Vagina (tissue), 2 donors: ENCODE measurements around the gene L3MBTL4. TPM values are rescaled to one million over a fixed set of nuclear protein-coding genes. Genes with fewer than 3 reads are reported as not detected.
"Not testable (repeated sequence)": the region's sequence is repeated elsewhere in the genome, so short reads cannot be mapped to it uniquely, and the experiment has no call there.

ENCODE experiments used
- DNase-seq, 2 donors: peaks; one replicate each; pipeline ENCODE4 v3.0.0-alpha.2; 2017; ENCODE audit errors: extremely low spot score in 2 of 2
- H3K27ac ChIP-seq: fragments of 200-600 bp; sonication (generic); one replicate; pipeline ENCODE4 v1.5.1; 2019
- H3K27me3 ChIP-seq: fragments of 200-600 bp; sonication (generic); one replicate; pipeline ENCODE4 v1.5.1; 2019
- H3K36me3 ChIP-seq, 2 donors: fragments of 200-600 bp; sonication (generic); one replicate each; pipeline ENCODE4 v1.5.1; 2017 to 2019
- H3K4me1 ChIP-seq: fragments of 200-600 bp; sonication (generic); one replicate; pipeline ENCODE4 v1.5.1; 2019
- H3K4me3 ChIP-seq, 2 donors: fragments of 200-600 bp; sonication (generic); 1 replicate in 1 of 2; 2 replicates in 1 of 2; pipeline ENCODE4 v1.5.1; 2016 to 2019
- H3K9me3 ChIP-seq: fragments of 200-600 bp; sonication (generic); one replicate; pipeline ENCODE4 v1.5.1; 2019
- CTCF ChIP-seq, 3 experiments: fragments of 450-650 bp in 2 of 3; fragments of 200-600 bp in 1 of 3; sonication (generic) in 1 of 3; IDR thresholded peaks; one replicate each; pipeline ENCODE4 v1.5.1; 2017 to 2019; ENCODE audit warnings: antibody characterized with exemption in 3 of 3, mild to moderate bottlenecking in 2 of 3, moderate library complexity in 2 of 3
- POLR2A ChIP-seq, 2 donors: fragments of 450-650 bp; IDR thresholded peaks; one replicate each; pipeline ENCODE4 v1.6.1; 2017; ENCODE audit warnings: antibody characterized with exemption in 2 of 2, mild to moderate bottlenecking in 2 of 2, moderate library complexity in 2 of 2
- POLR2AphosphoS5 ChIP-seq, 2 donors: sonication (generic); formaldehyde crosslinking; IDR thresholded peaks; one replicate each; pipeline ENCODE4 v1.9.0; 2017; ENCODE audit warnings: antibody characterized with exemption in 2 of 2, mild to moderate bottlenecking in 2 of 2, low read depth in 1 of 2; ENCODE audit not compliant: insufficient read depth in 1 of 2
- intact Hi-C: fragments of 100-400 bp; cut with DNase I; formaldehyde crosslinking; loops from one replicate; pipeline ENCODE4 v1.15.1; 2023
- total RNA-seq: library from RNA; depleted of rRNA; stranded (reverse); fragments of >200 nt; gene quantifications from one replicate; pipeline ENCODE4 v1.2.3, GENCODE V29; 2016

L3MBTL4 gene
- total RNA-seq, 1 donor from 2014 or later: 9.6 TPM

- no peaks in the 10 kb centered on the region for H3K4me1 ChIP-seq
- no peak for DNase-seq
- H3K4me3 ChIP-seq: no peak overlapping the region
- H3K27me3 ChIP-seq: no peaks in the 10 kb centered on the region
- intact Hi-C loops: no loop called here
- H3K36me3 ChIP-seq: no peaks in the 10 kb centered on the region
- no peak overlapping the region for H3K27ac ChIP-seq
- H3K9me3 ChIP-seq: no peaks in the 10 kb centered on the region
- no peak for TF ChIP-seq POLR2A (IDR thresholded peaks at IDR 0.05)
- TF ChIP-seq CTCF (IDR thresholded peaks at IDR 0.05): no peak
- no peak for TF ChIP-seq POLR2AphosphoS5 (IDR thresholded peaks at IDR 0.05; ENCODE audit: insufficient read depth in 1 of 2, low read depth in 1 of 2)
These were observed 130.4 kb downstream of the L3MBTL4 start for GRCh38 chr18:6284300-6284699.

- DNase-seq: no peak
- TF ChIP-seq POLR2A (IDR thresholded peaks at IDR 0.05) (no peak), CTCF (IDR thresholded peaks at IDR 0.05) (no peak), POLR2AphosphoS5 (IDR thresholded peaks at IDR 0.05; ENCODE audit: insufficient read depth in 1 of 2, low read depth in 1 of 2) (no peak)
- Histone ChIP-seq H3K4me3 (no peak overlapping the region), H3K36me3 (no peaks in the 10 kb centered on the region), H3K9me3 (no peaks in the 10 kb centered on the region), H3K27ac (no peak overlapping the region), H3K27me3 (no peaks in the 10 kb centered on the region), H3K4me1 (no peaks in the 10 kb centered on the region)
- intact Hi-C loops: no loop called here
These were observed 132.8 kb downstream of the L3MBTL4 start for GRCh38 chr18:6281874-6282273.

GRCh38 chr18:6280211-6280743, 134.4 kb downstream of the L3MBTL4 start:
- DNase-seq: no peak
- no peaks in the 10 kb centered on the region for H3K27me3 ChIP-seq
- no peaks in the 10 kb centered on the region for H3K9me3 ChIP-seq
- H3K36me3 ChIP-seq: no peaks in the 10 kb centered on the region
- no peak overlapping the region for H3K27ac ChIP-seq
- TF ChIP-seq POLR2AphosphoS5 (IDR thresholded peaks at IDR 0.05; ENCODE audit: insufficient read depth in 1 of 2, low read depth in 1 of 2) (no peak), POLR2A (IDR thresholded peaks at IDR 0.05) (no peak), CTCF (IDR thresholded peaks at IDR 0.05) (no peak)
- H3K4me3 ChIP-seq: no peak overlapping the region
- intact Hi-C loops: no loop called here
- no peaks in the 10 kb centered on the region for H3K4me1 ChIP-seq

- Histone ChIP-seq H3K27ac (no peak overlapping the region), H3K36me3 (no peaks in the 10 kb centered on the region), H3K27me3 (no peaks in the 10 kb centered on the region), H3K4me3 (no peak overlapping the region), H3K4me1 (no peaks in the 10 kb centered on the region), H3K9me3 (no peaks in the 10 kb centered on the region)
- DNase-seq: no peak
- intact Hi-C loops: no loop called here
- TF ChIP-seq POLR2A (IDR thresholded peaks at IDR 0.05): no peak
- TF ChIP-seq CTCF (IDR thresholded peaks at IDR 0.05): no peak
- no peak for TF ChIP-seq POLR2AphosphoS5 (IDR thresholded peaks at IDR 0.05; ENCODE audit: insufficient read depth in 1 of 2, low read depth in 1 of 2)
These were observed 135.4 kb downstream of the L3MBTL4 start for GRCh38 chr18:6279308-6279707.

- no peaks in the 10 kb centered on the region for H3K36me3 ChIP-seq
- no peaks in the 10 kb centered on the region for H3K4me1 ChIP-seq
- intact Hi-C loops: no loop called here
- DNase-seq: no peak
- H3K27me3 ChIP-seq: no peaks in the 10 kb centered on the region
- TF ChIP-seq CTCF (IDR thresholded peaks at IDR 0.05) (no peak), POLR2A (IDR thresholded peaks at IDR 0.05) (no peak), POLR2AphosphoS5 (IDR thresholded peaks at IDR 0.05; ENCODE audit: insufficient read depth in 1 of 2, low read depth in 1 of 2) (no peak)
- no peak overlapping the region for H3K4me3 ChIP-seq
- H3K27ac ChIP-seq: no peak overlapping the region
- no peaks in the 10 kb centered on the region for H3K9me3 ChIP-seq
These were observed 141.3 kb downstream of the L3MBTL4 start for GRCh38 chr18:6273423-6273822.

GRCh38 chr18:6272144-6272543, 142.6 kb downstream of the L3MBTL4 start:
- H3K27ac ChIP-seq, H3K4me3 ChIP-seq, H3K9me3 ChIP-seq, DNase-seq, H3K36me3 ChIP-seq, intact Hi-C loops, H3K27me3 ChIP-seq, H3K4me1 ChIP-seq: not testable (repeated sequence)
